ENCODE results near the gene CALML5. TPM values are rescaled to one million over a fixed set of nuclear protein-coding genes. Genes with fewer than 3 reads are reported as not detected.

Gene CALML5
- total and polyA plus RNA-seq, 7 donors = not detected

- H3K27me3 ChIP-seq = no peaks in the 10 kb centered on the region
- H3K4me3 ChIP-seq = no peak overlapping the region
- no peaks in the 10 kb centered on the region for H3K9me3 ChIP-seq
- peak overlapping the region; percentile 79 to 84 (median 81) for H3K27ac ChIP-seq
- WGBS, 2 donors = 21 to 65% methylated on average over 23 of the region's 23 CpGs
- intact Hi-C loops (cut with DNase I) = loop anchor here (5.0 kb wide), 2 partner anchors 76 to 79 kb away; no protein-coding TSS in a partner anchor
- TF ChIP-seq POLR2A (IDR thresholded peaks at IDR 0.05) = no peak
- peak in 3 of 4 donors; percentile 20 to 23 (median 21) for TF ChIP-seq POLR2AphosphoS5 (IDR thresholded peaks at IDR 0.05)
- no peak for TF ChIP-seq EP300 (IDR thresholded peaks at IDR 0.05)
- H3K36me3 ChIP-seq = no peaks in the 10 kb centered on the region
- H3K4me1 ChIP-seq = peaks cover 0 to 50% (median 37%) of the 10 kb centered on the region in 4 donors
- peak; percentile 71 for DNase-seq
Measured at GRCh38 chr10:5545778-5546710, 46.7 kb upstream of the CALML5 start.

DNA sequence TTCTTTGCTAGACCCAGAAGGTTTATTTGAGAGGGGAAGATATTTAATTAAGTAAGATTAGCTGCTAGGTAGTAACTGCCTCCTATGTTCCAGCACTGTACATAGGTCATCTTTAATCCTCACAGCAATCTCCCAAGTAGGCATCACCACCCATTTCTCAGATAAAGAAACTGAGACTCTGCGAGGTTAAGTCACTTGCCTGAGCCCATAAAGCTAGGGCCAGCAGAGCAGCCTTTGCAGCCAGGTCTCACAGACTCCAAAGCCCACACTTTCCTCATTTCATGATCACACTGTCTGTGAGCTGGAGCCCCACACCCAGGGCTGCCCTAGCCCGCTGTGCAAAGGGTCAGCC lies 46.0 kb upstream of the CALML5 start:
- intact Hi-C loops (cut with DNase I) = loop anchor here (5.0 kb wide), 2 partner anchors 77 to 78 kb away; no protein-coding TSS in a partner anchor
- no peak for DNase-seq
- peaks cover 0 to 48% (median 37%) of the 10 kb centered on the region in 4 donors for H3K4me1 ChIP-seq
- TF ChIP-seq EP300 (IDR thresholded peaks at IDR 0.05) (no peak), POLR2A (IDR thresholded peaks at IDR 0.05) (no peak), POLR2AphosphoS5 (IDR thresholded peaks at IDR 0.05) (no peak)
- TF ChIP-seq, protein P1, sequence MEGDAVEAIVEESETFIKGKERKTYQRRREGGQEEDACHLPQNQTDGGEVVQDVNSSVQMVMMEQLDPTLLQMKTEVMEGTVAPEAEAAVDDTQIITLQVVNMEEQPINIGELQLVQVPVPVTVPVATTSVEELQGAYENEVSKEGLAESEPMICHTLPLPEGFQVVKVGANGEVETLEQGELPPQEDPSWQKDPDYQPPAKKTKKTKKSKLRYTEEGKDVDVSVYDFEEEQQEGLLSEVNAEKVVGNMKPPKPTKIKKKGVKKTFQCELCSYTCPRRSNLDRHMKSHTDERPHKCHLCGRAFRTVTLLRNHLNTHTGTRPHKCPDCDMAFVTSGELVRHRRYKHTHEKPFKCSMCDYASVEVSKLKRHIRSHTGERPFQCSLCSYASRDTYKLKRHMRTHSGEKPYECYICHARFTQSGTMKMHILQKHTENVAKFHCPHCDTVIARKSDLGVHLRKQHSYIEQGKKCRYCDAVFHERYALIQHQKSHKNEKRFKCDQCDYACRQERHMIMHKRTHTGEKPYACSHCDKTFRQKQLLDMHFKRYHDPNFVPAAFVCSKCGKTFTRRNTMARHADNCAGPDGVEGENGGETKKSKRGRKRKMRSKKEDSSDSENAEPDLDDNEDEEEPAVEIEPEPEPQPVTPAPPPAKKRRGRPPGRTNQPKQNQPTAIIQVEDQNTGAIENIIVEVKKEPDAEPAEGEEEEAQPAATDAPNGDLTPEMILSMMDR (IDR thresholded peaks at IDR 0.05) = no peak
- H3K27me3 ChIP-seq = no peaks in the 10 kb centered on the region
- WGBS, 2 donors = 61 to 90% methylated on average over 2 of the region's 2 CpGs
- no peaks in the 10 kb centered on the region for H3K9me3 ChIP-seq
- no peak overlapping the region for H3K4me3 ChIP-seq
- peak overlapping the region; percentile 79 to 84 (median 81) for H3K27ac ChIP-seq
- no peaks in the 10 kb centered on the region for H3K36me3 ChIP-seq

- no peaks in the 10 kb centered on the region for H3K36me3 ChIP-seq
- no peak overlapping the region for H3K4me3 ChIP-seq
- peak; percentile 45 for DNase-seq
- peaks cover 0 to 48% (median 37%) of the 10 kb centered on the region in 4 donors for H3K4me1 ChIP-seq
- TF ChIP-seq, protein P1 (IDR thresholded peaks at IDR 0.05) = no peak
- TF ChIP-seq EP300 (IDR thresholded peaks at IDR 0.05) (no peak), POLR2A (IDR thresholded peaks at IDR 0.05) (no peak), POLR2AphosphoS5 (IDR thresholded peaks at IDR 0.05) (no peak)
- H3K9me3 ChIP-seq = no peaks in the 10 kb centered on the region
- intact Hi-C loops (cut with DNase I) = loop anchor here (5.0 kb wide), 2 partner anchors 77 to 78 kb away; no protein-coding TSS in a partner anchor
- peak overlapping the region in 3 of 4 donors; percentile 79 to 84 (median 80) for H3K27ac ChIP-seq
- 84 to 96% methylated on average over 1 of the region's 1 CpG for WGBS, 2 donors
- H3K27me3 ChIP-seq = no peaks in the 10 kb centered on the region
Measured at GRCh38 chr10:5545011-5545410, 45.6 kb upstream of the CALML5 start.

- Histone ChIP-seq H3K4me1 (peaks cover 0 to 43% (median 37%) of the 10 kb centered on the region in 4 donors), H3K9me3 (no peaks in the 10 kb centered on the region), H3K4me3 (no peak overlapping the region), H3K27me3 (no peaks in the 10 kb centered on the region), H3K36me3 (no peaks in the 10 kb centered on the region), H3K27ac (no peak overlapping the region)
- WGBS, 2 donors = 43 to 71% methylated on average over 6 of the region's 6 CpGs
- intact Hi-C loops (cut with DNase I) = no loop called here
- TF ChIP-seq POLR2AphosphoS5 (IDR thresholded peaks at IDR 0.05) (no peak), POLR2A (IDR thresholded peaks at IDR 0.05) (no peak), EP300 (IDR thresholded peaks at IDR 0.05) (no peak)
- TF ChIP-seq, protein P1 (IDR thresholded peaks at IDR 0.05) = no peak
- peak; percentile 34 for DNase-seq
Measured at GRCh38 chr10:5544216-5544805, 44.9 kb upstream of the CALML5 start.

DNA sequence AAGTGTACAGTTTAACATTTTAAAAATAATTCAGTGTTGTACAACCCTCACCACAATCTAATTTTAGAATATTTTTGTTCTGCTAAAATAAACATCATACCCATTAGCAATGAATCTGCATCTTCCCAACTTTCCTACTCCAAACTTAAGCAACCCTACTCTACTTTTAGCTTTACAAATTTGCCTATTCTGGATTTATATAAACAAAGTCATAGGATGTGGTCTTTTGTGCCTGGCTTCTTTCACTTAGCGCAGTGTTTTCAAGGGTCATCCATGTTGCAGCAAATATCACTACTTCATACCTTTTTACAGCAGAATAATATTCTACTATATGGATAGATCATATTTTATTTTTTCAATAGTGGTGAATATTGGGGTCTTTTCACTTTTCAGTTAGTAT lies 44.3 kb upstream of the CALML5 start:
- H3K27me3 ChIP-seq = no peaks in the 10 kb centered on the region
- no peaks in the 10 kb centered on the region for H3K36me3 ChIP-seq
- peaks cover 0 to 42% (median 37%) of the 10 kb centered on the region in 4 donors for H3K4me1 ChIP-seq
- TF ChIP-seq, protein P1 (IDR thresholded peaks at IDR 0.05) = no peak
- TF ChIP-seq POLR2AphosphoS5 (IDR thresholded peaks at IDR 0.05) (no peak), POLR2A (IDR thresholded peaks at IDR 0.05) (no peak), EP300 (IDR thresholded peaks at IDR 0.05) (no peak)
- H3K9me3 ChIP-seq = no peaks in the 10 kb centered on the region
- DNase-seq = no peak
- 98 to 99% methylated on average over 1 of the region's 1 CpG for WGBS, 2 donors
- intact Hi-C loops (cut with DNase I) = no loop called here
- H3K4me3 ChIP-seq = no peak overlapping the region
- no peak overlapping the region for H3K27ac ChIP-seq
